ENCODE measurements around the gene TCERG1L. TPM values are rescaled to one million over a fixed set of nuclear protein-coding genes. Genes with fewer than 3 reads are reported as not detected.

TCERG1L gene
- total RNA-seq, 2 donors from 2014 or later = 1.6 to 4.5 TPM

- no peak for DNase-seq
- Mint-ChIP-seq H3K4me3 (no peak overlapping the region), H3K4me1 (no peaks in the 10 kb centered on the region), H3K36me3 (ENCODE audit: low read depth) (peaks cover 10% of the 10 kb centered on the region), H3K27me3 (ENCODE audit: insufficient read depth) (no peaks in the 10 kb centered on the region), H3K9me3 (no peaks in the 10 kb centered on the region), H3K27ac (no peak overlapping the region)
- 91 to 100% methylated on average over 5 to 12 of the region's 12 CpGs for whole genome bisulfite sequencing, 2 experiments (ENCODE audit: insufficient coverage in 1 of 2, insufficient read length in 1 of 2)
- Histone ChIP-seq H3K9ac (ENCODE audit: extremely low read depth, low read length, poor library complexity, severe bottlenecking) (no peak overlapping the region), H3K9me3 (ENCODE audit: control insufficient read depth, low read length) (no peaks in the 10 kb centered on the region), H3K27me3 (ENCODE audit: control insufficient read depth, insufficient read depth, low read length, poor library complexity, severe bottlenecking) (no peaks in the 10 kb centered on the region), H3K36me3 (ENCODE audit: control insufficient read depth, insufficient read depth, low read length) (no peaks in the 10 kb centered on the region), H3K4me3 (ENCODE audit: low read length) (no peak overlapping the region), H3K27ac (ENCODE audit: low read depth, low read length) (no peak overlapping the region), H3K4me1 (ENCODE audit: control insufficient read depth, insufficient read depth, low read length) (no peaks in the 10 kb centered on the region)
- no peak for TF ChIP-seq CTCF (conservative IDR thresholded peaks at IDR 0.05)
Measured at GRCh38 chr10:131135716-131136115, 175.8 kb downstream of the TCERG1L start.

GRCh38 chr10:131134651-131135050 lies 176.9 kb downstream of the TCERG1L start:
- no peak overlapping the region for H3K27ac Mint-ChIP-seq
- no peak overlapping the region for H3K4me3 ChIP-seq (ENCODE audit: low read length)
- H3K4me1 ChIP-seq (ENCODE audit: control insufficient read depth, insufficient read depth, low read length) = no peaks in the 10 kb centered on the region
- H3K9ac ChIP-seq (ENCODE audit: extremely low read depth, low read length, poor library complexity, severe bottlenecking) = no peak overlapping the region
- H3K4me3 Mint-ChIP-seq = no peak overlapping the region
- no peaks in the 10 kb centered on the region for H3K9me3 ChIP-seq (ENCODE audit: control insufficient read depth, low read length)
- no peaks in the 10 kb centered on the region for H3K27me3 Mint-ChIP-seq (ENCODE audit: insufficient read depth)
- no peaks in the 10 kb centered on the region for H3K9me3 Mint-ChIP-seq
- H3K4me1 Mint-ChIP-seq = peaks cover 8% of the 10 kb centered on the region
- peaks cover 15% of the 10 kb centered on the region for H3K36me3 Mint-ChIP-seq (ENCODE audit: low read depth)
- no peaks in the 10 kb centered on the region for H3K36me3 ChIP-seq (ENCODE audit: control insufficient read depth, insufficient read depth, low read length)
- H3K27ac ChIP-seq (ENCODE audit: low read depth, low read length) = no peak overlapping the region
- no peak for DNase-seq
- 82 to 93% methylated on average over 5 to 7 of the region's 7 CpGs for WGBS, 2 experiments (ENCODE audit: insufficient coverage in 1 of 2, insufficient read length in 1 of 2)
- no peaks in the 10 kb centered on the region for H3K27me3 ChIP-seq (ENCODE audit: control insufficient read depth, insufficient read depth, low read length, poor library complexity, severe bottlenecking)
- TF ChIP-seq CTCF (conservative IDR thresholded peaks at IDR 0.05) = no peak

GRCh38 chr10:131134001-131134576 lies 177.4 kb downstream of the TCERG1L start:
- 93 to 97% methylated on average over 6 to 7 of the region's 7 CpGs for WGBS, 2 experiments (ENCODE audit: insufficient coverage in 1 of 2, insufficient read length in 1 of 2)
- H3K9me3 Mint-ChIP-seq = no peaks in the 10 kb centered on the region
- H3K36me3 Mint-ChIP-seq (ENCODE audit: low read depth) = peaks cover 15% of the 10 kb centered on the region
- no peak overlapping the region for H3K27ac ChIP-seq (ENCODE audit: low read depth, low read length)
- H3K9ac ChIP-seq (ENCODE audit: extremely low read depth, low read length, poor library complexity, severe bottlenecking) = no peak overlapping the region
- no peaks in the 10 kb centered on the region for H3K36me3 ChIP-seq (ENCODE audit: control insufficient read depth, insufficient read depth, low read length)
- TF ChIP-seq CTCF (conservative IDR thresholded peaks at IDR 0.05) = no peak
- no peak overlapping the region for H3K4me3 Mint-ChIP-seq
- H3K27ac Mint-ChIP-seq = no peak overlapping the region
- no peaks in the 10 kb centered on the region for H3K27me3 Mint-ChIP-seq (ENCODE audit: insufficient read depth)
- no peaks in the 10 kb centered on the region for H3K4me1 ChIP-seq (ENCODE audit: control insufficient read depth, insufficient read depth, low read length)
- H3K4me3 ChIP-seq (ENCODE audit: low read length) = no peak overlapping the region
- H3K27me3 ChIP-seq (ENCODE audit: control insufficient read depth, insufficient read depth, low read length, poor library complexity, severe bottlenecking) = no peaks in the 10 kb centered on the region
- H3K9me3 ChIP-seq (ENCODE audit: control insufficient read depth, low read length) = no peaks in the 10 kb centered on the region
- peaks cover 13% of the 10 kb centered on the region for H3K4me1 Mint-ChIP-seq
- DNase-seq = no peak

Data from endodermal cell (in vitro differentiated cells).